Measurements from ENCODE around the gene INTS11.

The INTS11 gene

GRCh38 chr1:1280782-1281481, 43.5 kb downstream of the INTS11 start:
- in situ Hi-C loops (cut with HindIII; ENCODE audit: low sequenced_read_pairs), result no loop called here
- no peak for DNase-seq (ENCODE audit: low read depth, low spot score)
- no peak overlapping the region for H3K4me3 ChIP-seq (ENCODE audit: low read depth, low read length)
- TF ChIP-seq CTCF (IDR thresholded peaks at IDR 0.05; ENCODE audit: low read depth, low read length), result no peak

- no peak for DNase-seq (ENCODE audit: low read depth, low spot score)
- TF ChIP-seq CTCF (IDR thresholded peaks at IDR 0.05; ENCODE audit: low read depth, low read length), result no peak
- in situ Hi-C loops (cut with HindIII; ENCODE audit: low sequenced_read_pairs), result no loop called here
- H3K4me3 ChIP-seq (ENCODE audit: low read depth, low read length), result no peak overlapping the region
Observed at GRCh38 chr1:1279028-1279427, 45.4 kb downstream of the INTS11 start.

GRCh38 chr1:1278620-1279019, 45.8 kb downstream of the INTS11 start:
- in situ Hi-C loops (cut with HindIII; ENCODE audit: low sequenced_read_pairs), result no loop called here
- no peak for TF ChIP-seq CTCF (IDR thresholded peaks at IDR 0.05; ENCODE audit: low read depth, low read length)
- no peak overlapping the region for H3K4me3 ChIP-seq (ENCODE audit: low read depth, low read length)
- no peak for DNase-seq (ENCODE audit: low read depth, low spot score)

GRCh38 chr1:1275836-1276235, 48.6 kb downstream of the INTS11 start:
- no peak overlapping the region for H3K4me3 ChIP-seq (ENCODE audit: low read depth, low read length)
- in situ Hi-C loops (cut with HindIII; ENCODE audit: low sequenced_read_pairs), result no loop called here
- DNase-seq (ENCODE audit: low read depth, low spot score), result no peak
- TF ChIP-seq CTCF (IDR thresholded peaks at IDR 0.05; ENCODE audit: low read depth, low read length), result no peak

GRCh38 chr1:1274931-1275431, 49.5 kb downstream of the INTS11 start:
- H3K4me3 ChIP-seq (ENCODE audit: low read depth, low read length), result no peak overlapping the region
- TF ChIP-seq CTCF (IDR thresholded peaks at IDR 0.05; ENCODE audit: low read depth, low read length), result no peak
- in situ Hi-C loops (cut with HindIII; ENCODE audit: low sequenced_read_pairs), result no loop called here
- DNase-seq (ENCODE audit: low read depth, low spot score), result no peak

- H3K4me3 ChIP-seq (ENCODE audit: low read depth, low read length), result peak overlapping the region; percentile 54
- no peak for DNase-seq (ENCODE audit: low read depth, low spot score)
- no peak for TF ChIP-seq CTCF (IDR thresholded peaks at IDR 0.05; ENCODE audit: low read depth, low read length)
- in situ Hi-C loops (cut with HindIII; ENCODE audit: low sequenced_read_pairs), result no loop called here
Observed at GRCh38 chr1:1274299-1274930, 50.0 kb downstream of the INTS11 start.
